SU-DHL-6 (cell line): ENCODE results near the gene VASP.
A peak's percentile ranks its signal among the peaks of the same experiment; 100 is the strongest.

ENCODE experiments used
- H2AFZ ChIP-seq: fragments of 200-600 bp; sonication (generic); 2 replicates; pipeline ENCODE4 v1.6.1; 2014; ENCODE audit warnings: low read depth, mild to moderate bottlenecking, moderate library complexity, mixed read lengths, antibody characterized with exemption, low read length; ENCODE audit not compliant: severe bottlenecking
- H3F3A ChIP-seq: fragments of 200-600 bp; shearing (Covaris generic); 2 replicates; pipeline ENCODE4 v1.6.0; 2016; ENCODE audit warnings: antibody characterized with exemption, mild to moderate bottlenecking; ENCODE audit not compliant: insufficient read depth
- H3K27ac ChIP-seq: fragments of 200-600 bp; sonication (generic); 2 replicates; pipeline ENCODE4 v1.5.1; 2016; ENCODE audit warnings: low read depth, mild to moderate bottlenecking, low read length, moderate library complexity, mixed read lengths
- H3K27me3 ChIP-seq: fragments of 200-600 bp; sonication (generic), shearing (Covaris generic); 2 replicates; pipeline ENCODE4 v1.6.0; 2014; ENCODE audit warnings: mild to moderate bottlenecking, low read length
- H3K36me3 ChIP-seq: fragments of 200-600 bp; sonication (generic); 2 replicates; pipeline ENCODE4 v1.6.1; 2014; ENCODE audit warnings: mild to moderate bottlenecking, low read length, mixed read lengths
- H3K4me2 ChIP-seq: fragments of 300-600, 200-600 bp; shearing (Covaris generic), sonication (generic); 2 replicates; pipeline ENCODE4 v1.6.0; 2014; ENCODE audit warnings: low read length, low read depth, mild to moderate bottlenecking; ENCODE audit not compliant: poor library complexity, severe bottlenecking
- H3K4me3 ChIP-seq: fragments of 200-600 bp; sonication (generic); 2 replicates; pipeline ENCODE4 v1.5.1; 2014; ENCODE audit warnings: antibody characterized with exemption, low read length, mild to moderate bottlenecking, mixed read lengths; ENCODE audit not compliant: insufficient read depth, poor library complexity, severe bottlenecking
- H3K79me2 ChIP-seq: fragments of 200-600 bp; sonication (generic); 2 replicates; pipeline ENCODE4 v1.6.1; 2014; ENCODE audit warnings: mild to moderate bottlenecking, low read length, moderate library complexity; ENCODE audit not compliant: insufficient read depth
- H3K9ac ChIP-seq: fragments of 200-600 bp; sonication (generic); 2 replicates; pipeline ENCODE4 v1.7.0; 2014; ENCODE audit warnings: mild to moderate bottlenecking, low read length
- H3K9me2 ChIP-seq: fragments of 200-600 bp; sonication (generic); replicated peaks from 2 replicates; pipeline ENCODE4 v1.6.1; 2014; ENCODE audit warnings: low read length; ENCODE audit not compliant: insufficient read depth
- H3K9me3 ChIP-seq: fragments of 200-600 bp; sonication (generic); 2 replicates; pipeline ENCODE4 v1.6.1; 2014; ENCODE audit warnings: low read length, mixed read lengths; ENCODE audit not compliant: insufficient read depth
- H4K20me1 ChIP-seq: fragments of 200-600 bp; sonication (generic); 2 replicates; pipeline ENCODE4 v1.6.1; 2014; ENCODE audit warnings: low read depth, mild to moderate bottlenecking, antibody characterized with exemption, low read length, moderate library complexity, mixed read lengths
- CTCF ChIP-seq: fragments of 200-600 bp; sonication (generic); IDR thresholded peaks from one replicate; pipeline ENCODE4 v1.5.1; 2017; ENCODE audit warnings: antibody characterized with exemption, mild to moderate bottlenecking, low read length, moderate library complexity; ENCODE audit not compliant: insufficient read depth, poor library complexity, severe bottlenecking
- EZH2phosphoT487 ChIP-seq: fragments of 200-600 bp; sonication (generic), shearing (Covaris generic); conservative IDR thresholded peaks from 2 replicates; pipeline ENCODE4 v1.6.1; 2018; ENCODE audit warnings: mild to moderate bottlenecking, antibody characterized with exemption, low read length, moderate library complexity, mixed read lengths

The VASP gene

DNA sequence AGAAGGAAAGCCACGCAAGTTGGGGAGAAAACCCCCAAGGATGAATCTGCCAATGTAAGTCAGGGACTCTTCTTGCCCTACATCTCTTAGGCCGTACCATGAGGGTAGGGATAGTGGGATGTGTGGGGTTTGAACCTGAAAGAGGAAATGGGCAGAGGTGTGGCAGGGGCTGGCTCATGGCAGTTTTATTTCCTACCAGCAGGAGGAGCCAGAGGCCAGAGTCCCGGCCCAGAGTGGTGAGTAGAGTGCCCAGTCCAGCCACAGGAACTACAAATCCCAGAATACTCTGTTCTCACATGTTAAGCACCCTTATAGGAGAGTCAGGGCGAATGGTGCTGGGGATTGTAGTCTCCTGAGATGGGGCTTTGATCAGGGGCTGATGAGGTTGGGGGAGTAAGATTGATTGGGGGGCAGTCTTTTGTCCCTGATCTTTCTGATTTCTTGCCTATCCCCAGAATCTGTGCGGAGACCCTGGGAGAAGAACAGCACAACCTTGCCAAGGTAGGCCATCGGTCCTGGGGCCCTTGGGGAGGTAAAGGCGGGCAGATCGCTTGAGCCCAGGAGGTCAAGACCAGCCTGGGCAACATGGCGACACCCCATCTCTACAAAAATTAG is 16.5 kb downstream of the VASP start:
- H3K36me3 ChIP-seq, result peaks cover 2% of the 10 kb centered on the region; the same call in 1 of the 2 replicates
- no peak overlapping the region for H3K27ac ChIP-seq

GRCh38 chr19:45524575-45525129 is 17.4 kb downstream of the VASP start:
- Histone ChIP-seq H3F3A (no peaks in the 10 kb centered on the region; the same call in 1 of the 2 replicates), H3K27ac (no peak overlapping the region), H3K79me2 (no peaks in the 10 kb centered on the region), H3K9me2 (no peaks in the 10 kb centered on the region), H3K4me2 (no peak overlapping the region), H3K27me3 (no peaks in the 10 kb centered on the region), H4K20me1 (no peaks in the 10 kb centered on the region), H3K36me3 (peaks cover 2% of the 10 kb centered on the region; the same call in 1 of the 2 replicates), H3K4me3 (no peak overlapping the region), H3K9me3 (no peaks in the 10 kb centered on the region), H3K9ac (no peak overlapping the region), H2AFZ (no peak overlapping the region)
- TF ChIP-seq CTCF (no peak), EZH2phosphoT487 (no peak)

More for the DNA sequence above, 16.5 kb downstream of the VASP start:
- Histone ChIP-seq H3K27me3 (no peaks in the 10 kb centered on the region), H3K9ac (no peak overlapping the region), H3K79me2 (no peaks in the 10 kb centered on the region), H3K9me2 (no peaks in the 10 kb centered on the region), H4K20me1 (no peaks in the 10 kb centered on the region), H3K4me3 (no peak overlapping the region), H3K4me2 (no peak overlapping the region), H3F3A (no peaks in the 10 kb centered on the region; the same call in 1 of the 2 replicates), H2AFZ (no peak overlapping the region), H3K9me3 (no peaks in the 10 kb centered on the region)
- peak; percentile 93 for TF ChIP-seq CTCF
- no peak for TF ChIP-seq EZH2phosphoT487

- Histone ChIP-seq H3F3A (no peaks in the 10 kb centered on the region; the same call in 1 of the 2 replicates), H3K9me3 (no peaks in the 10 kb centered on the region), H3K9me2 (no peaks in the 10 kb centered on the region), H2AFZ (no peak overlapping the region), H4K20me1 (no peaks in the 10 kb centered on the region), H3K36me3 (peaks cover 2% of the 10 kb centered on the region; the same call in 1 of the 2 replicates), H3K27ac (no peak overlapping the region), H3K4me3 (no peak overlapping the region), H3K9ac (no peak overlapping the region), H3K79me2 (no peaks in the 10 kb centered on the region), H3K4me2 (no peak overlapping the region), H3K27me3 (no peaks in the 10 kb centered on the region)
- TF ChIP-seq EZH2phosphoT487 (no peak), CTCF (no peak)
Observed at GRCh38 chr19:45526143-45526542, 18.9 kb downstream of the VASP start.
